ENCODE results near the gene ZBTB20.

Gene ZBTB20

DNA sequence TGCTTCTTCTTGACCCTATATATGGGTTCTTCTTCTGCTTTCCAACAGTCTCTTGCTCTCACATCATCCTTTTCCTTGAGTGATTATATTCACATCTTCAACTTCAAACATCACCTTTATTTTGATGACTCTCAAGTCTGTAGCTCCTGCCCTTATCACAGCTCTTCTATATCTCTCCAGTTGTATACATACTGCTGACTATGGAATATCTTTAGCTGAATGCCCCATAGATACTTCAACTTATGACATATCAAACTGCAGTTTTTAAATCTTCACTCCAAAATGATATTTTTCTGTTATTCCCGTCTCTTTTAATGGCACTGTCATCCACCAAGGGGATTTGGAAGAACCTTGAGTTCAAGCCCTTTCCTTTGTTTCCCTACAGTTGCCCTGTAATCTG is 139.1 kb downstream of the ZBTB20 start:
- Histone ChIP-seq H3K9me3 (ENCODE audit: insufficient read depth, low read depth, low read length) (no peaks in the 10 kb centered on the region), H3K36me3 (ENCODE audit: insufficient read depth, low read length) (no peaks in the 10 kb centered on the region), H3K27me3 (ENCODE audit: insufficient read depth, low read length) (no peaks in the 10 kb centered on the region), H3K4me1 (ENCODE audit: insufficient read depth, low read length) (no peaks in the 10 kb centered on the region), H3K27ac (ENCODE audit: low read depth, low read length) (no peak overlapping the region), H3K9ac (ENCODE audit: low read depth, low read length) (no peak overlapping the region), H3K4me3 (ENCODE audit: low read length) (no peak overlapping the region)
- 89% methylated on average over 1 of the region's 1 CpG for WGBS

DNA sequence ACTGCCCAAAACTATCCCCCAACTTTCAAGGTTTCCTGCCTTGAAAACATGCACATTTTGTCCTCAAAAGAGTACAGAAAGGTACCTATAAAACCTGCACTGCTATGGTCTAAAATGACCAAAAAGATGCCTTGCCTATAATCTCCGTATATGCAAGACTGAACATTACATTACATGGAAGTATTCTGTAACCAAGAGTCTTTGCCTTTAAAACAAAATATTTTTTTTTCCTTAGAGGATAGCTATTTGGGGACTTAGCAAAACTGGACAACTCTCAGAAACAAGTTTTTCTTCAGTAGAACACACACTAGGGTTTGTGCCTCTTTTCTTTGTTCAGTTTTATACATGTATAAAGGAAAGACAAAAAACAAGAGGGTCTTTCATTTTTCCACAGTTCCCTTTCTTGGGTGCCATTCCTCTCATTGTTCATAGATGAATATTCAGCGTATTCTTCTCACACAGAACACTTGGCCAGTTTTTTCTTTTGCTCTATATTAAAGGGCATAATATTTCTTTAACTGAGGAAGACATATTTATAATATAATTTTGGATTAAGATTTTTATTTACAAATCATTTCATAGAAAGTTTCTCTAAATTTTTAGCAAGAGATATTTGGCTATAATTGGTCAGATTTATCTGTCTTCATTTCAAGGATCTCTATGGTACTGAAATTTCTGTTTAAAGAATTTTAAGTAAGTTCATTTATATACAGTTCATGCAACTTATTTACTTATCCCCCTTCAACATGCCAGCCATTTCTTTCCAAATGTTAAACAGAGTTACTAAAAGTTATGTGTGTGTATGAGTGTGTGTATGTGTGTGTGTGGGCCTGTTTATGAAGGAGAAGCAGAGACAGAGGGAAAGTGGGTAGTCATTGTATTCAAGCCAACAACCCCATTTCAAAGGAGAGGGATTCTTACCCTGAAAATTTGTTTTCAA is 142.6 kb downstream of the ZBTB20 start:
- Histone ChIP-seq H3K27me3 (ENCODE audit: insufficient read depth, low read length) (no peaks in the 10 kb centered on the region), H3K27ac (ENCODE audit: low read depth, low read length) (no peak overlapping the region), H3K9me3 (ENCODE audit: insufficient read depth, low read depth, low read length) (no peaks in the 10 kb centered on the region), H3K36me3 (ENCODE audit: insufficient read depth, low read length) (no peaks in the 10 kb centered on the region), H3K9ac (ENCODE audit: low read depth, low read length) (no peak overlapping the region), H3K4me3 (ENCODE audit: low read length) (no peak overlapping the region), H3K4me1 (ENCODE audit: insufficient read depth, low read length) (no peaks in the 10 kb centered on the region)
- 86% methylated on average over 2 of the region's 2 CpGs for WGBS

DNA sequence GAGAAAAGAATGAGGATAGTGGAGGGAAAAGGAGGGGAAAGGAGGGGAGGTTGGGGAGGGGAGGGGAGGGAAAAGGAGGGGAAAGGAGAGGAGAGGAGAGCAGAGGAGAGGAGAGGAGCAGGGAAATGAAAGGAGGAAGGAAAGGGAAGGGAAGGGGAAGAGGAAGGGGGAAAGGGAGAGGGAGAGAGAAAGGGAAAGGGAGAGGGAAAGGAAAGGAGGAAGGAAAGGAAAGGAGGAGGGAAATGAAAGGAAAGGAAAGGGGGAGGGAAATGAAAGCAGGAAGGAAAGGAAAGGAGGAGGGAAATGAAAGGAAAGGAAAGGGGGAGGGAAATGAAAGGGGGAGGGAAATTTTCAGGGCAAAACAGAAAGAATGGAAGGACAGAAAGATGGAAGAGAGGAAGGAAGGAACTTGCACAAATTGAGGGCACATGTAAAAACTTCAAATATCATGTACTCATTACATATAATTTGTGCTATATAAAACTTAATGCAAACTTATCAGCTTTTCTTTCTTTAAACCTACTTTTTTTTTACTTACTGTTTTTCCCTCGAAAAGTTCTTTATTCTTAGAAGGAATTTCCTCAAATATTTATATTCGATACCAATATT is 148.0 kb downstream of the ZBTB20 start:
- no peaks in the 10 kb centered on the region for H3K36me3 ChIP-seq (ENCODE audit: insufficient read depth, low read length)
- H3K9ac ChIP-seq (ENCODE audit: low read depth, low read length), result no peak overlapping the region
- H3K27me3 ChIP-seq (ENCODE audit: insufficient read depth, low read length), result no peaks in the 10 kb centered on the region
- 95% methylated on average over 2 of the region's 2 CpGs for WGBS
- no peak overlapping the region for H3K4me3 ChIP-seq (ENCODE audit: low read length)
- H3K4me1 ChIP-seq (ENCODE audit: insufficient read depth, low read length), result no peaks in the 10 kb centered on the region
- no peak overlapping the region for H3K27ac ChIP-seq (ENCODE audit: low read depth, low read length)
- H3K9me3 ChIP-seq (ENCODE audit: insufficient read depth, low read depth, low read length), result no peaks in the 10 kb centered on the region

DNA sequence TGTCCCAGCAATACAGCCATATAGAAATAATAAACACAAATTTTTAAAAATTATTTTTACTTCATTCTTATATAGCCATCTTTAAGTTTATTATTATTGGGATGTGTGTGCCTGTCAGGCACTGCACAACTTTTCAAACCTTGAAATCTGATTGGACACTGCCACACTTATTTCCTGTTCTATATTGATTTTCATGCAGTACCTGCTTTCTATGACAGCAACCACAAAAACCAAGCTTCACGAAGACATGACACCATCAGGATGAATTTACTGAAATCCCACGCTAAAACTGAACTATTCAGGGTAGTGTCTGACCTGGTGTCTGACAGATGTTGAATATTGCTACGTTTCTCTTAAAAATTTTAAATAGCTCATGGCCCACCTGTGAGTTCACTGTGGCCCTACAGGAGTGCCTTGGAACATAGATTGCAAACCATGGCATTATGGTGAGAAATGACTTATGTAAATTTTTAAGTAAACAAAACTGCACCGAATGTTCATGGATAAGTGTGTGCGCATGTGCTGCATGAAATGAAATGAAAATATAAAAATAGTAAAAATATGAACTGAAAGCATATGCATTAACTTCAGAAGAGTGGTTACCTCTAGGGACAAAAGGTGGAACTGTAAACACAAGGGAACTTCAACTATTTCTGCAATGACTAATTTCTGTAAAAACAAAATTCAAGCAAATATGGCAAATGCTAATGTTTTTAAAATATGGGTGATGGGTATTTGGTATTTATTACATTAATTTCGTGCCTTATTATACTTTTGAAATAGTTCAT is 152.3 kb downstream of the ZBTB20 start:
- WGBS, result 91% methylated on average over 6 of the region's 6 CpGs
- H3K9me3 ChIP-seq (ENCODE audit: insufficient read depth, low read depth, low read length), result no peaks in the 10 kb centered on the region
- H3K27me3 ChIP-seq (ENCODE audit: insufficient read depth, low read length), result no peaks in the 10 kb centered on the region
- H3K36me3 ChIP-seq (ENCODE audit: insufficient read depth, low read length), result no peaks in the 10 kb centered on the region
- H3K4me3 ChIP-seq (ENCODE audit: low read length), result no peak overlapping the region
- no peak overlapping the region for H3K27ac ChIP-seq (ENCODE audit: low read depth, low read length)
- no peak overlapping the region for H3K9ac ChIP-seq (ENCODE audit: low read depth, low read length)
- H3K4me1 ChIP-seq (ENCODE audit: insufficient read depth, low read length), result no peaks in the 10 kb centered on the region

DNA sequence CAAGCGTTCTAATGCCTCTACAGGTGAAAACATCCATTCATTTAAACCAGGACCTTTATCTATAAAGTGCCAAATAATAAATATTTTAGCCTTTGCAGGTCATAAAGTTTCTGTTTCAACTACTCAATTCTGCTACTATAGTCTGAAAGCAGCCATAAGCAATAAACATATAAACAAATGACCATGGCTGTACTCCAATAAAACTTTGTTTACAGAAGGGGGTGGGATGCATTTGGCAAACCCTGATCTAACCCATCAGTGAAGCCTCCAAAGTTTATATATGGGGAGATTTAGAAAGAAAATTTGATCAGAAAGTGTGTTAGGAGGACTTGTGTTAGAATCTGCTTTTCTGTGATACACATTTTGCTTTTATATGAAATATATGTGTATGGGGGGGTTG is 161.3 kb downstream of the ZBTB20 start:
- Histone ChIP-seq H3K27ac (ENCODE audit: low read depth, low read length) (no peak overlapping the region), H3K9ac (ENCODE audit: low read depth, low read length) (no peak overlapping the region), H3K4me3 (ENCODE audit: low read length) (no peak overlapping the region), H3K36me3 (ENCODE audit: insufficient read depth, low read length) (no peaks in the 10 kb centered on the region), H3K27me3 (ENCODE audit: insufficient read depth, low read length) (no peaks in the 10 kb centered on the region), H3K4me1 (ENCODE audit: insufficient read depth, low read length) (no peaks in the 10 kb centered on the region), H3K9me3 (ENCODE audit: insufficient read depth, low read depth, low read length) (no peaks in the 10 kb centered on the region)
- WGBS, result 97% methylated on average over 1 of the region's 1 CpG

DNA sequence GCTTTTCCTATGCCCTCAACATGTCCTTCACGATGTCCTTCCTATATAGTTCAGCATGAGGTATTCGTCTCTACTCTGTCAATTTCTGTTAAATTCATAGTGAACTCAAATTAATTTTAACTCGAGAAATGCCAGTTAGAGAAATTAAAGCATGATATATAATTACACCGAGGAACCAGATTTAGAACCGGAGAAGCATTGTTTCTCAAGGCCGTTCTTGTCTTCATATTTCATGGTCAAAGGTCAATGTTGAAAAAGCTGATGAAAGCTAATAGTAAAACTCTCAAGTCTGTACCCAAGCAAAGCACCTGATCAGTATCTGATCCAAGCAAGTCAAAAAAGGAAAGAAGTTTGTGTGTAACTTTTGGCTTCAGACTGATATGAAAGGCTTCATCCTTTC is 163.8 kb downstream of the ZBTB20 start:
- H3K9me3 ChIP-seq (ENCODE audit: insufficient read depth, low read depth, low read length), result no peaks in the 10 kb centered on the region
- H3K27me3 ChIP-seq (ENCODE audit: insufficient read depth, low read length), result no peaks in the 10 kb centered on the region
- H3K36me3 ChIP-seq (ENCODE audit: insufficient read depth, low read length), result no peaks in the 10 kb centered on the region
- 94% methylated on average over 6 of the region's 6 CpGs for WGBS
- H3K4me3 ChIP-seq (ENCODE audit: low read length), result no peak overlapping the region
- H3K27ac ChIP-seq (ENCODE audit: low read depth, low read length), result no peak overlapping the region
- H3K4me1 ChIP-seq (ENCODE audit: insufficient read depth, low read length), result no peaks in the 10 kb centered on the region
- no peak overlapping the region for H3K9ac ChIP-seq (ENCODE audit: low read depth, low read length)

DNA sequence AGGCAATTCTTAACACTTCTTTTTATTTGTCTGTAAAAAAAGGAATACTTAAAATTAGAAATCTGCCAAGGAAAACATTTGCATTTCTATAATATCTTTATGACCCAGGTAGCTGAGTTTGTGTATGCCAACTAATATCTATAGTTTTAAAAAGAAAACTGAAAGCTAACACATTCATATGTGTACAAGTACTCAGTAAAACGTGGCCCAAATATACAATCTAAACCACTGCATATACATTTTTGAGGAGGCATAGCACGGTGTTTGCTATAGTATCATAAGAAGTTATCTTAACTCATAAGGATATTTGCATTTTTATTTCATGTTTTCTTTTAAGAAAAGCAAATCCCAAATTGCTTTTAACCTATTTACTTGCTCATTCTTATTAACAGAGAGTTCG is 172.7 kb downstream of the ZBTB20 start:
- Histone ChIP-seq H3K9ac (ENCODE audit: low read depth, low read length) (no peak overlapping the region), H3K9me3 (ENCODE audit: insufficient read depth, low read depth, low read length) (no peaks in the 10 kb centered on the region), H3K27me3 (ENCODE audit: insufficient read depth, low read length) (no peaks in the 10 kb centered on the region), H3K36me3 (ENCODE audit: insufficient read depth, low read length) (no peaks in the 10 kb centered on the region), H3K4me1 (ENCODE audit: insufficient read depth, low read length) (no peaks in the 10 kb centered on the region), H3K27ac (ENCODE audit: low read depth, low read length) (no peak overlapping the region), H3K4me3 (ENCODE audit: low read length) (no peak overlapping the region)
- 100% methylated on average over 1 of the region's 3 CpGs for WGBS

DNA sequence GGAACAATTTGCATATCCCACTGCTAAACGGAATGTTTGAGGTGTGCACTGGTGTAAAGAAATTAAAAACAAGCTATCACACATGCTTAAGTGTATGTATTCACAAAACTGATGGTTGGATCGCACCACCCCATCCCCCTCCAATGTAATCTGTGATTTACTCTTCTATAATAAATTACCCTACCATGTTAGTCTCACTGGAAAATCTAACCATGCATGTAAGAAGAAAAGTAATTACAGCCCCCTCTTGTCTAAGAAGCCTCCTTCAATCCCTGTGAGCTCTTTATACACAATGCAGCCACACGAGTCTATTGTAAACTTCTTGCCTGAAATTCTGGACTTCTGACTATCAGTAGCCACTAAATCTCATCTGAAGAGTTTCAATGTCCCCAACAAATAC is 173.6 kb downstream of the ZBTB20 start:
- WGBS, result 73% methylated on average over 3 of the region's 3 CpGs
- Histone ChIP-seq H3K9me3 (ENCODE audit: insufficient read depth, low read depth, low read length) (no peaks in the 10 kb centered on the region), H3K27me3 (ENCODE audit: insufficient read depth, low read length) (no peaks in the 10 kb centered on the region), H3K27ac (ENCODE audit: low read depth, low read length) (no peak overlapping the region), H3K9ac (ENCODE audit: low read depth, low read length) (no peak overlapping the region), H3K36me3 (ENCODE audit: insufficient read depth, low read length) (no peaks in the 10 kb centered on the region), H3K4me1 (ENCODE audit: insufficient read depth, low read length) (no peaks in the 10 kb centered on the region), H3K4me3 (ENCODE audit: low read length) (no peak overlapping the region)

DNA sequence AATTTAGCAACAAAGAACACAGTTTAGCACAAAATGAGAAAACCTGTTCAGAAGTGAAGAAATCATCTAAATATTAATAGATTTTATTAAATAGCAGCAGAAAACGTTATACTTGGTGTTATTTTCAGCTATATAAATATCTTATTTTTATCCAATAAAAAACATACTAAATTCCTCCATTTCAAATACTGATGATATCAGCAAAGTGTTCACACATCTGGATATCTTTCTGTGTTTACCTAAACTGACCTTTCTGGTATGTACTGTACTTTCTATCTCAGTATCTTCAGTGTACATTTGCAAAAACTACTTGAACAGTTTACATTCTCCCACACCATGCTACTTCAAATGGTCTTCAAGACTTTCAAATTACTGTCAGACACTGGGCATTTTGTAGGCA is 179.9 kb downstream of the ZBTB20 start:
- WGBS, result no CpG with 5 or more reads among the region's 1 CpG
- no peak overlapping the region for H3K4me3 ChIP-seq (ENCODE audit: low read length)
- H3K27ac ChIP-seq (ENCODE audit: low read depth, low read length), result no peak overlapping the region
- H3K9ac ChIP-seq (ENCODE audit: low read depth, low read length), result no peak overlapping the region
- H3K9me3 ChIP-seq (ENCODE audit: insufficient read depth, low read depth, low read length), result no peaks in the 10 kb centered on the region
- H3K4me1 ChIP-seq (ENCODE audit: insufficient read depth, low read length), result no peaks in the 10 kb centered on the region
- H3K36me3 ChIP-seq (ENCODE audit: insufficient read depth, low read length), result no peaks in the 10 kb centered on the region
- H3K27me3 ChIP-seq (ENCODE audit: insufficient read depth, low read length), result no peaks in the 10 kb centered on the region

DNA sequence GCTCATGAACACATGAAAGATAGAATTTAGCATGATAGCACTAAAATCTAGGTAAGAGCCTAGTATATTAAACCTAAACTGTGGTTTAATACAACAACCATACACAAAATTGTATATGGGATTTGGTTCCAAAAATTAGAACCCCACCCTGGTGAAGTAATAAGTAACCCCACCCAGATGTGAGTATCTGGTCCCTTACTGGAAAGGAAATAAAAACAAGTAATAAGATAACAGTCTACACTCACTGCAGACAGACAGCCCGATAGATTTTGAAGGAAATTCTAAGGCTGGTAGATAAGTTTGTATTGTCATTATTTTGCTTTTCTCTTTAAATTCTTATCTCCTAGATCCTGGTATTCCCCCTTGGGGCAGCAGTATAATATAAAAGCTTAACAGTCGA is 184.9 kb downstream of the ZBTB20 start:
- H3K9ac ChIP-seq (ENCODE audit: low read depth, low read length), result no peak overlapping the region
- no peaks in the 10 kb centered on the region for H3K27me3 ChIP-seq (ENCODE audit: insufficient read depth, low read length)
- no peak overlapping the region for H3K4me3 ChIP-seq (ENCODE audit: low read length)
- WGBS, result no CpG with 5 or more reads among the region's 2 CpGs
- H3K36me3 ChIP-seq (ENCODE audit: insufficient read depth, low read length), result no peaks in the 10 kb centered on the region
- H3K4me1 ChIP-seq (ENCODE audit: insufficient read depth, low read length), result no peaks in the 10 kb centered on the region
- H3K27ac ChIP-seq (ENCODE audit: low read depth, low read length), result no peak overlapping the region
- H3K9me3 ChIP-seq (ENCODE audit: insufficient read depth, low read depth, low read length), result no peaks in the 10 kb centered on the region

DNA sequence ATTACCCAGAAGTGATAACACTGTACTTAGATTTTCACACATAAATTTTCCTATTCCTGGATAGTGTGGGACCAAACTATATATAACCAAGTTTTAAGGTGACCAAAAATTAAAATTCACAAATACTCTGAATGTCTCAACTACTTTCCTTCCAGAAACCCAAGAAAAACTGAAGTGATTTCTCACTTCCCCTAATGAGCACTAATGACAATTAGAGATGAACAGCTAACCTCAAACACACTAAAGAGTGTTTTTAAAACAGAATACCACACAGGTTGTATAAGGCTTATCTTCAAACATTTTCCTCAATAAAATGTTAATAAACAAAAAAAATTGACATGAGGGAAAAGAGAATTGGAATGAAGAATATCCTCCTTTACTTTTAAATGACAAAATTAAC is 188.2 kb downstream of the ZBTB20 start:
- Histone ChIP-seq H3K9me3 (ENCODE audit: insufficient read depth, low read depth, low read length) (peaks cover 6% of the 10 kb centered on the region), H3K4me1 (ENCODE audit: insufficient read depth, low read length) (no peaks in the 10 kb centered on the region), H3K27me3 (ENCODE audit: insufficient read depth, low read length) (no peaks in the 10 kb centered on the region), H3K9ac (ENCODE audit: low read depth, low read length) (no peak overlapping the region), H3K27ac (ENCODE audit: low read depth, low read length) (no peak overlapping the region), H3K4me3 (ENCODE audit: low read length) (no peak overlapping the region), H3K36me3 (ENCODE audit: insufficient read depth, low read length) (no peaks in the 10 kb centered on the region)
